Erythroblast (primary cell): Measurements from ENCODE around the gene SLC45A3.
"Not testable (repeated sequence)": the region's sequence is repeated elsewhere in the genome, so short reads cannot be mapped to it uniquely, and the experiment has no call there.

Source experiments
- DNase-seq, 2 experiments: peaks; one replicate each; lab custom pipeline; 2025; lab: John Stamatoyannopoulos, UW
- GATA1 ChIP-seq: IDR thresholded peaks from 2 replicates; pipeline ENCODE4 v1.6.1; 2011; ENCODE audit warnings: low read depth, mild to moderate bottlenecking, control low read depth, low read length, moderate library complexity
- POLR2A ChIP-seq: IDR thresholded peaks from 2 replicates; pipeline ENCODE4 v1.6.1; 2011; ENCODE audit warnings: mild to moderate bottlenecking, low read length

SLC45A3 gene, protein sequence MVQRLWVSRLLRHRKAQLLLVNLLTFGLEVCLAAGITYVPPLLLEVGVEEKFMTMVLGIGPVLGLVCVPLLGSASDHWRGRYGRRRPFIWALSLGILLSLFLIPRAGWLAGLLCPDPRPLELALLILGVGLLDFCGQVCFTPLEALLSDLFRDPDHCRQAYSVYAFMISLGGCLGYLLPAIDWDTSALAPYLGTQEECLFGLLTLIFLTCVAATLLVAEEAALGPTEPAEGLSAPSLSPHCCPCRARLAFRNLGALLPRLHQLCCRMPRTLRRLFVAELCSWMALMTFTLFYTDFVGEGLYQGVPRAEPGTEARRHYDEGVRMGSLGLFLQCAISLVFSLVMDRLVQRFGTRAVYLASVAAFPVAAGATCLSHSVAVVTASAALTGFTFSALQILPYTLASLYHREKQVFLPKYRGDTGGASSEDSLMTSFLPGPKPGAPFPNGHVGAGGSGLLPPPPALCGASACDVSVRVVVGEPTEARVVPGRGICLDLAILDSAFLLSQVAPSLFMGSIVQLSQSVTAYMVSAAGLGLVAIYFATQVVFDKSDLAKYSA

DNA sequence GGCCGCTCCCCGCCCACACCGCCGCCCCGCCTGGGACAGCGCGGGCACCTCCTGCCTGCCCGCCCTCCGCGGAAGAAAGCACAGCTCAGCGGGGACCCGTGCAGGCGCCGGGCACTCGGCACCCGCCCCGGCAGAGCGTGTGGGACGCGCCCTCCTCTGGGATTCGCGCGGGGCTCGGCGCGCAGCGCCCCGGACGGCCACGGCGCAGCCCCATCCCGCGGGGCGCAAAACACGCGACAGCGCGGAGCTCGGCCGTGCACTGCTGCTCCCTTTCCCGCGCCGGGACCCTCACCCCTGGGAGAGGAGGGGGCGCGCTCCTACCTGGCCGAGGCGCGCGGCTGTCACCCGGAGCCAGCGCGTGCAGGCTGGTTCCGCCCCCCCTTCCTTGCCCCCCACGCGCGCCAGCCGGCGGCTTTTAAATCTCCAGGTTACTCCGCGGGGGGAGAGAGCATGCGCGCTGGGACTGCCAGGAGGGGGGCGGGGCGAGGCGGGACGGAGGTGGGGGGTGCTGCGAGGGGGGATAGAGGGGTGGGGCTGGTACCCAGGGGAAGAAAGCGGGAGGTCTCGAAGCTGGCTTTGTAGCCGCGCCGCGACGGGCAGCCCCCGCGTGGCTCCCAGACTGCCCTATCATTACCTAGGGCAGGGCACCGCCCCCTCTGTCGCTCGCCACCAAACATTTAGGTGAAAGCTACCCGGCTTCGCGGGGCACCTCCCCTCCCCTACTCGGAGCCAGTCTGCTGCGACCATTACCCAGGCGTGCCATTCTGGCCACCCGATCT lies at the start of gene SLC45A3:
Gene SLC45A3 (minus strand): TSS at position 437 of the 779 bp plus-strand sequence. CDS start 15,853 bp downstream, outside the sequence.
- DNase-seq, result peak; percentile 60 to 75
- TF ChIP-seq POLR2A (no peak), GATA1 (no peak)

DNA sequence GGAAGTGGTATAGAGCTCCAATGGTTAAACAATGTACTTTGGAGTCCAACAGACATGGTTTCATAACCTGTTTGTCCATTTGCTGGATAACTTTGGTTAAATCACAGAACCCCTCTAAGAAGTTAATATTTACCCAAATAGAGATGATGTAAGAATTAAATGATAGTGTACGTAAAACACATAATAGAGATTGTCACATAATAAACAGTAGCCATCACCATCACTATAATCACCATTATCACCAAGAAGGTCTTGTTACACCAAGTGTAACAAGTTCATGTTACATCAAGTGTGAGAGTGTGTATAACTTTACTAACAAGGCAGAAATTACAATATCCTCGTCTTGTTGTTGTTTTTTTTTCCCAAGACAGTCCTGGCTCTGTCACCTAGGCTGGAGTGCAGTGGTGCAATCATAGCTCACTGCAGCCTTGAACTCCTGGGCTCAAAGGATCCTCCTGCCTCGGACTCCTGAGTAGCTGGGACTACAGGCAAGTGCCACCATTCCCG lies 46.4 kb upstream of the SLC45A3 start:
- DNase-seq, result no peak
- TF ChIP-seq POLR2A, result no peak
- no peak for TF ChIP-seq GATA1

DNA sequence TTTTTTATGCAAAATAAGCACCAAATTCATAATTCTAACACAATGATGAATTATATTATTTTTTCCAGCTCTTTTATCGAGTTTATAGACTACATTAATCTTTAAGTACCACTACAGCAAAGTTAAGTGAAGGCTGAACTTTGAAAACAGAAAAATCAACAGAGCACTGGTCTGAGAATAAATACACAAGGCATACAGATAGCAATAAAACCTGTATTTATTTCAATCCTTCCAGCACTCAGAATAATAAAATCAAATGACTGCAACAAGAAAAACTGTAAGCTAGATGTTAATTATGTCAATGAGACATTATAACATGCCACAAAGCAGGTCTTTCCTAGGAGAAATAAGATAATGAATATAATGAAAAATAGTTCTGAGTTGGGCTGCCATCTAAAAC lies 45.2 kb upstream of the SLC45A3 start:
- DNase-seq, result no peak
- TF ChIP-seq GATA1 (no peak), POLR2A (no peak)

DNA sequence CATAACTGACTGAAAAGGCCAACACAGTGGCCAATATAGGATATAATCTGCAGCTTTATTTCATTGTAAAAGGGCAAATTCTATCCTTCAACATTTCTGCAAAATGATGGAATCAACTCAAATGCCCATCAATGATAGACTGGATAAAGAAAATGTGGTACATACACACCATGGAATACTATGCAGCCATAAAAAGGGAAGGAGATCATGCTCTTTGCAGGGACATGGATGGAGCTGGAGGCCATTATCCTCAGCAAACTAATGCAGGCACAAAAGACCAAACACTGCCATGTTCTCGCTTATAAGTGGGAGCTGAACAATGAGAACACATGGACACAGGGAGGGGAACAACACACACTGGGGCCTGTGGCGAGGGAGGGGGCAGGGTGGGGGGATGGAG lies 40.4 kb upstream of the SLC45A3 start:
- DNase-seq, result not testable (repeated sequence)

DNA sequence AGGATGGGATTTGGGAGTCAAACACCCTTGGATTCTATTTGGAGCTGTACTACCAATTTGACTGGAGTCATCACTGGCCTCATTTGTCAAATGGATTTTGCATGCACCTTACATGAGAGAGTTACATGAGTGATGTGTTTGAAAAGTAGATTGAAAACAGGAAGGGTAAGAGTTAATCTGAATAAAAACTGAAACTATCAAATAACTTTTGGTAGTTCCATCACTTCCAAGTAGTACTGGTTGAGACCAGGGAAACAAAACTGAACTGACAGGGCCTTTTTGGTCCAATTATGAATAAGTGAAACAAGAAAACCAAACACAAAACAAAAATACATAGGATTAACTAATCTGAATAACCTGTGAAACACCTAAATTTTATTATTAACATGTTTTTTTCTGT lies 39.5 kb upstream of the SLC45A3 start:
- no peak for DNase-seq
- TF ChIP-seq POLR2A (no peak), GATA1 (no peak)

DNA sequence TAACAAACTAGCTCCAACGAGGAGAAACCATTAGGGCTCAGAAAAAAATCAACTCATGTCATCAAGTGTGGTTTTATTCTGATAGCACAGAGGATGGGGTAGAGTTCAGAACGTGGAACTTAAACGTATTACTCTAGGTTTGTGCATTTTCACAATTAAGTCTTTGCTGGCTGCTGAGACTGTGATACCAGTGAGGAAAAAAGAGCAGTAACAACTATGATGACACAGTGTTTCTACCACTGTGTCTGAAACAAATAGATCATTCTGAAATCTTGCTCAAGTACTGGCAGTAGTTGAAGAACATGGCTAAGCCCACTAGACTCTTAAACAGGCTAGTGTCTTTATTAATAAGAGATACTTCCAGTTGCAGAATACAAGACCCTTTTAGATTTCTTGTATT lies 38.7 kb upstream of the SLC45A3 start:
- no peak for TF ChIP-seq GATA1
- TF ChIP-seq POLR2A, result no peak
- no peak for DNase-seq

DNA sequence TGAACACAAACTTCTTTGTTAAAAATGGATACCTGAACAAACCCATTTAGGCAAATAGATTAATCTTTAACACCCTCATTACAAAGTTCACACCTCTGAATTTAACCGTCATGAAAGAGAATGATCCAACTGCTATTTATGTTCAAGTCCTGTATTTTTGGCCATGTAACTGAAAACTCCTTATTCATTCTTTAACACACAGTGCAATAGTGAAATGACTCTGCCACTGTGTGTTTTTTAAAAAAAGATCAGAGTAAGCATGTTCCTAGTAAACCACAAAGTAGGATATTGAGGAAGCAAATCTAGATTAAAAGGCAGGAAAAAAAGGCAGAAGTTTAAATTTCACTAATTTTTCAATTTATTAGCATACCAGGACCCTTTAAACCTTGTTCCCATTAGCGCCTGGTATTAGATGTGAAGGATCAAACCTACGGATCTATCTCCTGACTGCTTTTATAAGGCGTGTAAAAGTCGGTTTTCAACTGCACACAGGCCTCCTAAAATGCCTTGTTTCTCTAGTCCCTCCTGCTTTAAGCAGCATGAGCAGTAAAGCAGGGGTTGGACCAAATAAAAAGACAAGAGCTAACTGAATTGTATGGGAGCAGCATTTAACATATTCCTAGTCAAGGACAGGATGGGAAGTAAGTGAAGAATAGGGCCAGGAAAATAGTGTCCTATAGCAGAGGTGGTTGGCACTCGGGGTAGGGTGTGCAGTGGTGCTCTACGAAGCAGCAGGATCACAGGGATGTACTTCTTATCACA lies 36.2 kb upstream of the SLC45A3 start:
- TF ChIP-seq POLR2A, result no peak
- no peak for TF ChIP-seq GATA1
- DNase-seq, result no peak

DNA sequence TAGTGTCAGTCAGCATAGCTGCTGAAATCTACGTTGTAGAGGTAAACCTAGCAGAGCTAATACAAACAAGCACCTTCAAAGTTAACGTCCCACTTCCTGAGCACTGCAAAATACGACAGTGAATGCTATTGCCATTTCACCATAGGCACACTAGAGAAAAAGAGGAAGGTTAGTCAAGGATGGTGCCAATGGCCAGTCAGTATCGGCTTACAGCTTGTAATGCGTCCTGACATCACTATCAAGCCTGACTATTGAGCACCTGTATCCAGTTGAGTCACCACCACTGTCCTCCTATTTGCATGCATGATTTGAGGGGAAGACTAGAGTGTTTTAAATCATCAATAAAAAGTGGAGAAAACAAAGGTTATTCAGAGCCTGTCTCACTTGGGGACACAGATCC lies 35.3 kb upstream of the SLC45A3 start:
- TF ChIP-seq POLR2A, result no peak
- TF ChIP-seq GATA1, result no peak
- DNase-seq, result no peak

DNA sequence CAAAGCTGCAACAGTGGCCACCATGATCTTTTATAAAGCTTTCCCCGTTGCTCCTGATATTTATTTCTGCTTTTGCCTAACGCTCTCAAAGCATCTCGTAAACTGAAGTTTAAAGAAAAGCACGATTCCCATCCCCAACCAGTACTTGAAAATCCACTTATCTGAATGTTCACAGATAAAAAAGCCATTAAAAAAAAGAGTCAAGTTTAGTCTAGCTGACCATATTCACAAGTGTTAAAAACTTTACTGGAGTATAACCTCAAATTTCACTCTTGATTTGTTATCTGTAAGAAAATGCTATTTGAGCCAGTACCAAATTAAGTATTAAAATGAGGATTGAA lies 34.6 kb upstream of the SLC45A3 start:
- no peak for DNase-seq
- TF ChIP-seq GATA1, result no peak
- TF ChIP-seq POLR2A, result no peak

DNA sequence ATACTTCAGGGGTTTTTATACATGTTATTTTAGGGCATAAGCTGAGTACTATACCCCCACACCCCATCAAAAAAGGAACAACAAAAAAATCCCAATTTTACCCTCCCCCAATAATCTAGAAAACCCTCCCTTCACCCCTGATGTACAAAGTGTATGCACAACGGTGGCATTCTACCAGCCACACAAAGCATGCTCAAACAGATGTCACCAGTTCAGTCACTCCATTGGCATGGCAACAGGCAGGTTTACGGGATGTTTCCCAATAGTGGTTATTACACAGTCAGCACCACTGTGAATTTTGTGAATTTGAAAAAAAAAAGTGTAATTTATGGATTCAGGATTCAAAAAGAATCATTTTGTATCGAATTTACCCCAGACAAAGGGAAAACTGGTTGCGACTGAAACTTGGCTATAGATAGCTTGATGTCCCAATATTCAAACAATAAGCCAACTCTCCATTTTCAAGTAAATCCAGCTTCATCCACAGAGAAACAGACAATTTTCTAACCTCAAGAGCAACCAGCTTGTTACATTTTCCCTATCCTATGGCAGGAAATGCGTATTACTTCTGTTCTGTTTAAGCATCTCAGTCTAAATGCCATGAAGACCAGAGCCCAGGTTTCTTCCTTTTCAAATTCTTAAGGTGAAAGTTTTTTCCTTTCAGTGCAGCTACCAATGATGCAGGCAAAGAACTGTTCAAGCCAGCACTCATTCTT lies 34.0 kb upstream of the SLC45A3 start:
- DNase-seq, result no peak
- TF ChIP-seq POLR2A (no peak), GATA1 (no peak)

DNA sequence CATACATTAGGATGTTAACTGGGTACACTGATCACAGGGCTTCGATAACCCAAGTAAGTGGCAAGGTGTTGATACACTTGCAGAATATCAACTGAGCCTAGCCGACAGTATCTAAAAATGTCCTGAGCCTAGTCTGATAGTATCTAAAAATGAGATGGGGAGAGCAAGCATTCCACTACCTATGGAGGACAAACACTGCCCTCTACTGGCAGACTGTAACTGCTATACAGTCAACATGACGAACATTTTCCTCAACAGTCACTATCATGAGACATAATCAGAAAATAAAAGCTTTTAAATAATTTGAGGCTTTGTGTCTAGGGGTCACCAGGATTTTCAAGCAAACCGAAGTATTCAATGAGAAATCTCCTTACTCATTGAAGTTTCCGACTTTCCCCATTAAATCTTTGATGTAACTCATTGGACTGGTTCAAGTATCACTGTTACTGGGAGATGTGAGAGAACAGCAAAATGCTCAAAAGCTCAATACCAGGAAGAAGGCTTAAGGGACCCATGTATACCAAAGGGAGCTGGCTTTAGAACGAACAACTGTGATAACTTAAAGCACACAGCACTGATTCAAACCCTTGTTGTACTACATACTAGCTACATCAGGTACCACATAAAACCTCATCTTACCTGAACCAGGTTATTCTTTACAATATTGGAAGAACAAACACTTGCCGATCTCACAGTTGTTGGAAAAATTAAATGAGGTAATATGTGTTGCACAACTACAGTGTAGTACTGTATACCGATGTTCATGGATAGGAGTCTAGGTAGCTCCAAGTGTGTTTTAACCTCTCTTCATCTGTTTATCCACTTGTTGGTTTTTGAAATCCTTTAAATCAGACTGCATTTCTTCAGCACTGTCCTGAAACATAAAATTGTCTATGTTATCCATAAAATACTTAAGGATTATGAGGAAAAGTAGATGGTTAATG lies 31.1 kb upstream of the SLC45A3 start:
- TF ChIP-seq POLR2A (no peak), GATA1 (no peak)
- peak; percentile 85 to 91 for DNase-seq
